ENCODE data around the gene ESX1.

ESX1 gene

GRCh38 chrX:104254442-104255115, at the start of gene ESX1:
Gene ESX1, minus strand, starts transcription at chrX:104254933. Its CDS starts 84 bp downstream, at chrX:104254849.
- no peak for TF ChIP-seq EZH2phosphoT487 (IDR thresholded peaks at IDR 0.05; ENCODE audit: borderline replicate concordance)
- TF ChIP-seq CTCF (conservative IDR thresholded peaks at IDR 0.05; ENCODE audit: low read length): no peak
- Histone ChIP-seq H3K4me3 (ENCODE audit: low read length, poor library complexity, severe bottlenecking) (no peak within 1 kb of the TSS), H3F3A (ENCODE audit: low read depth) (no peaks in the 10 kb centered on the region), H2AFZ (ENCODE audit: low read length) (no peak within 1 kb of the TSS), H3K9ac (ENCODE audit: low read depth, low read length, poor library complexity, severe bottlenecking) (no peak within 1 kb of the TSS), H3K4me1 (ENCODE audit: insufficient read depth, low read length, poor library complexity, severe bottlenecking) (no peaks in the 10 kb centered on the region), H3K4me2 (ENCODE audit: low read depth, low read length, poor library complexity, severe bottlenecking) (no peak within 1 kb of the TSS), H3K9me2 (replicated peaks; ENCODE audit: low read depth, low read length) (no peaks in the 10 kb centered on the region), H3K27me3 (ENCODE audit: insufficient read depth, low read length, poor library complexity, severe bottlenecking) (no peaks in the 10 kb centered on the region), H4K20me1 (ENCODE audit: insufficient read depth, low read length, poor library complexity, severe bottlenecking) (no peaks in the 10 kb centered on the region), H3K36me3 (ENCODE audit: insufficient read depth, low read length) (no peaks in the 10 kb centered on the region), H3K9me3 (ENCODE audit: insufficient read depth, low read depth, low read length) (no peaks in the 10 kb centered on the region), H3K79me2 (ENCODE audit: insufficient read depth, low read length) (no peaks in the 10 kb centered on the region)

DNA sequence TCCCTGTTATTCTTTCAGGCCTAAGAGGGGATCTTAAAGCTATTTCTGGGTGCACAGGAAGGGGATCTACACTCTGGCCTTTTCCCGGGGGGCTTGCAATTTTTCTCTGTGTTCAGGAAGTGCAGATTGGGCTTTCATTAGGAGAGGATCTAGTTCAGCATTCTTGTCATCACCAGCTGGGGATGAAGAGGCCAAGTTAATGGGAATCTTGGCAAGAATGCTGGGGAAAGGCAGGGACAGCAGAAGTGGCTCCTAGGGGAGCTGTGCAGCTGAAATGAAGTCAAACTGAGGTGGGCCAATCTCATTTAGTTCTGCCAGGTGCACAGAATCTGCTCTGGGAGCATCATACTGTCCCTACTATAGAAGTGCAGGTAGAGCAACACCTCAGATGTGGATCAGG, 40.9 kb upstream of the ESX1 start:
- H4K20me1 ChIP-seq (ENCODE audit: insufficient read depth, low read length, poor library complexity, severe bottlenecking): no peaks in the 10 kb centered on the region
- no peak overlapping the region for H3K9ac ChIP-seq (ENCODE audit: low read depth, low read length, poor library complexity, severe bottlenecking)
- no peaks in the 10 kb centered on the region for H3K79me2 ChIP-seq (ENCODE audit: insufficient read depth, low read length)
- H3K9me3 ChIP-seq (ENCODE audit: insufficient read depth, low read depth, low read length): no peaks in the 10 kb centered on the region
- no peaks in the 10 kb centered on the region for H3K36me3 ChIP-seq (ENCODE audit: insufficient read depth, low read length)
- H3K4me2 ChIP-seq (ENCODE audit: low read depth, low read length, poor library complexity, severe bottlenecking): no peak overlapping the region
- TF ChIP-seq EZH2phosphoT487 (IDR thresholded peaks at IDR 0.05; ENCODE audit: borderline replicate concordance): no peak
- no peak for TF ChIP-seq CTCF (conservative IDR thresholded peaks at IDR 0.05; ENCODE audit: low read length)
- no peaks in the 10 kb centered on the region for H3F3A ChIP-seq (ENCODE audit: low read depth)
- H2AFZ ChIP-seq (ENCODE audit: low read length): no peak overlapping the region
- H3K27me3 ChIP-seq (ENCODE audit: insufficient read depth, low read length, poor library complexity, severe bottlenecking): no peaks in the 10 kb centered on the region
- no peaks in the 10 kb centered on the region for H3K9me2 ChIP-seq (replicated peaks; ENCODE audit: low read depth, low read length)
- no peak overlapping the region for H3K4me3 ChIP-seq (ENCODE audit: low read length, poor library complexity, severe bottlenecking)
- no peaks in the 10 kb centered on the region for H3K4me1 ChIP-seq (ENCODE audit: insufficient read depth, low read length, poor library complexity, severe bottlenecking)

DNA sequence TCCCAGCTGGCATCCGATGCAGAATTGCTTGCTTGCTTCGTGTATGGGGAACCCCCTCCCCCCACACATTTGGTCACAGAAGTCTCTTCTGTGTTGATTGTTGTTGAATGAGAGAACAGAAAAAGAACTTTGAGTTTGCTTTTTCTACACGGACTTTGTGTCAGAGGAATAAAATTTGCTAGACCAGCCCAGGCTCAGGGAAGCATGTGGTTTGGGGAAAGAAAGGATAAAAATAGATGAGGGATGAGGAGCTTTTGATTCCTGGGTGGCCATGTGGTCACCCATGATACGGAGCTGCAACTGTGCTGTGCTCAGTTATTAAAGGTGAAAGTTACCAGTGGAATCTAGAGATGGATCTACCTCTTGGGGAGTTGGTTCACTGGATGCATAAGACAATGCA, 34.2 kb upstream of the ESX1 start:
- Histone ChIP-seq H3K9me2 (replicated peaks; ENCODE audit: low read depth, low read length) (no peaks in the 10 kb centered on the region), H3K36me3 (ENCODE audit: insufficient read depth, low read length) (no peaks in the 10 kb centered on the region), H3K9ac (ENCODE audit: low read depth, low read length, poor library complexity, severe bottlenecking) (no peak overlapping the region), H3K4me3 (ENCODE audit: low read length, poor library complexity, severe bottlenecking) (no peak overlapping the region), H3F3A (ENCODE audit: low read depth) (no peaks in the 10 kb centered on the region), H4K20me1 (ENCODE audit: insufficient read depth, low read length, poor library complexity, severe bottlenecking) (no peaks in the 10 kb centered on the region), H3K79me2 (ENCODE audit: insufficient read depth, low read length) (no peaks in the 10 kb centered on the region), H3K4me2 (ENCODE audit: low read depth, low read length, poor library complexity, severe bottlenecking) (no peak overlapping the region), H3K27me3 (ENCODE audit: insufficient read depth, low read length, poor library complexity, severe bottlenecking) (no peaks in the 10 kb centered on the region), H3K4me1 (ENCODE audit: insufficient read depth, low read length, poor library complexity, severe bottlenecking) (no peaks in the 10 kb centered on the region), H2AFZ (ENCODE audit: low read length) (no peak overlapping the region), H3K9me3 (ENCODE audit: insufficient read depth, low read depth, low read length) (no peaks in the 10 kb centered on the region)
- TF ChIP-seq EZH2phosphoT487 (IDR thresholded peaks at IDR 0.05; ENCODE audit: borderline replicate concordance): no peak
- no peak for TF ChIP-seq CTCF (conservative IDR thresholded peaks at IDR 0.05; ENCODE audit: low read length)

Measured in Loucy (cell line).